Measurements from ENCODE around the gene SAP25.

SAP25 gene

DNA sequence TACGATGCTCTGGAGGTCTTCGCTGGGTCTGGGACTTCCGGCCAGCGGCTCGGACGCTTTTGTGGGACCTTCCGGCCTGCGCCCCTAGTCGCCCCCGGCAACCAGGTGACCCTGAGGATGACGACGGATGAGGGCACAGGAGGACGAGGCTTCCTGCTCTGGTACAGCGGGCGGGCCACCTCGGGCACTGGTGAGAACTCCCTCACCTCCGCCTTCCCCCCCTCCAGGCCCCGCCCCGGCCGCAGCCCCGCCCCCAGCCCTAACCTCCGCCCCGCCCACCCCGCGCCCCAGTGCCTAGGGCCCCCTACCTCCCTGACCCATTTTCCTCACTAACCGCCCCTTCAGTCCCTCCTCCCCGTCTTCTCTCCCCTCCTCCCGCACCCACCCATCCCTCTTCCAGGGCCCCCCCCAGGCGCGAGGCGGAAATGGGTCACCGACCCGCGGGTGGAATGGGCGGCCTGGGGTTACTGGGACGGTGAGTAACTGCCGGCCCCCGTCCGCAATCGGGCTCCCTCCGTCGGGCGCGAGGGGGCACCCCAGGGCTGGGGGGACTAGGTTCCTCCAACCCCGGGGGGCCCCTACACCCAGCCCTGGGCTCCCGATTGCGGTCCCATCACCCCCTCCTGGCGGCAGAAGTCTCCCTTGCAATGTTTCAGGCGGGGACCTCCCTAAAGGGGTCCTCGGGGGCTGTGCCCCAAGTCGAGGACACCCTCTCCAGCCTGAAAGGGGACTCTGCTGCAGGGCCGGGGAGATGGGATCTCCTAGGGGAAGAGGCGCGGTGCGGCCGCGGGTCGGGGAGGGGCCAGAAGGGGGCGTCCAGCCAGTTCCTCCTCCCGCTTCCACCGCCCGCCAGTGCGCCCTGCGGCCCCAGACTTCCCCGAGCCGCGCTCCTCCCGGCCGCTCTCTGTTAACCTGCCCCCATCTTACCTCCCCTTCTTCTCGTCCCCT is 30.6 kb upstream of the SAP25 start:
- H3K4me3 ChIP-seq (ENCODE audit: low read length), result peak overlapping the region; percentile 64; the same call in 1 of the 2 replicates
- no peak for TF ChIP-seq ZNF274 (IDR thresholded peaks at IDR 0.05; ENCODE audit: low read depth, low read length)

DNA sequence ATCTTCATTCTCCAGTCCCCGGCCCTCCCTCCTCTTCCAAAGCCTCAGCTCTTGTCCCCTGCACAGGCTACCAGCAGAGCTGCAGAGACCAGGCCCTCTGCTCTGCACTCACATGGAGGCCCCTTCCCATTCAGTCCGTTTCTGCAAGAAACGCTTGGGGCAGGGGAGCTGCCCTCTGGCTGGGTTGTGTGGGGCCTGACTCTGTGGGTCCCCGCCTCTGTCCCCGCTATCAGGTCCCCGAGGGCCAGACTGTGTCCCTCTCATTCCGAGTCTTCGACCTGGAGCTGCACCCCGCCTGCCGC is 30.0 kb upstream of the SAP25 start:
- no peak overlapping the region; the same call in 1 of the 2 replicates for H3K4me3 ChIP-seq (ENCODE audit: low read length)
- TF ChIP-seq ZNF274 (IDR thresholded peaks at IDR 0.05; ENCODE audit: low read depth, low read length), result no peak

DNA sequence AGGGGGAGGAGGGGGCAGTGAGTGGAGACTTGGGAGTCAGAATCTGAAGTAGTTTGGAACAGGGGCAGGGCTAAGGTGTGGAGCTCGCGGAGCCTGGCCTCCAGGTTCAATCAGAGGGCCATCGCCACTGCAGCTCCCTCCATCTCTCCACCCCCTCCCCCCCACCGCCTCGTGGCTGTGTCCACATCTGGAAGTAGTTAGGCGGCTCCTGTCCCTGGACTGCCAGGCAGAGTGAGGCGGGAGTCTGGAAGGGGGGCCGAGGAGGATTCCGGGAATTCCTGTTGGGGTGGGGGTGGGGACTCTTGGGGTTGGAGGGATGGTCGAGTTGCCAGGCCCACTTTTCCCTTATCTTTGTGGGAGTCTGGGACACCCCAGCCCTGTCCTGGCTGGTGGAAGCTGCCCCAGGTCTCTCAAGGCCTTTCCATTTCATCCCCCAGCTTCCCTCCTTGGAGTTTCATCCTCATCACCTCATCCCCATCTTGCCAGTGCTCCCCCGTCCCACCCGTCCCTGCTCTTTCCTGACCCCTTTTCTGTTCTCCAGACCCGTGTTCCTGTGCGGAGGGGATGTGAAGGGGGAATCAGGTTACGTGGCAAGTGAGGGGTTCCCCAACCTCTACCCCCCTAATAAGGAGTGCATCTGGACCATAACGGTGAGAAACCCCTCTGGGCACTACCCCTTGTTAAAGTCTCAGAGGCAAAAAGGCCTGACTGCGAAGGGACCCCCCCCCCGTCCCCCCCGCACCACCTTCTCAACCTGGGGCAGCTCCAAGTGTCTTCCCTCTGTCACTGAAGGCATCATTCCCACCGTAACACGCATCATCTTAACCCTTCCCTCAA is 29.4 kb upstream of the SAP25 start:
- TF ChIP-seq ZNF274 (IDR thresholded peaks at IDR 0.05; ENCODE audit: low read depth, low read length), result no peak
- no peak overlapping the region for H3K4me3 ChIP-seq (ENCODE audit: low read length)

DNA sequence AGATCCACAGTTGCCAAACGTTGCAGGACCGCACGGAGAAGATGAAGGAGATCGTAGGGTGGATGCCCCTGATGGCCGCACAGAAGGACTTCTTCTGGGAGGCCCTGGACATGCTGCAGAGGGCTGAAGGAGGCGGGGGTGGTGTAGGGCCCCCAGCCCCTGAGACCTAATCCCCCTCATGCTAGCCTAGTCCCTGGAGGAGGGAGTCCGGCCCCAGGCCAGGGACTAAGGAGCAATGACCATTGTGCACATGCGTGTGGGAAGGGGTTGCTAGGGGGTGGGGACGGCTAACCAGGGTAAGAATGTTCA is 27.0 kb upstream of the SAP25 start:
- H3K4me3 ChIP-seq (ENCODE audit: low read length), result no peak overlapping the region
- TF ChIP-seq ZNF274 (IDR thresholded peaks at IDR 0.05; ENCODE audit: low read depth, low read length), result no peak

DNA sequence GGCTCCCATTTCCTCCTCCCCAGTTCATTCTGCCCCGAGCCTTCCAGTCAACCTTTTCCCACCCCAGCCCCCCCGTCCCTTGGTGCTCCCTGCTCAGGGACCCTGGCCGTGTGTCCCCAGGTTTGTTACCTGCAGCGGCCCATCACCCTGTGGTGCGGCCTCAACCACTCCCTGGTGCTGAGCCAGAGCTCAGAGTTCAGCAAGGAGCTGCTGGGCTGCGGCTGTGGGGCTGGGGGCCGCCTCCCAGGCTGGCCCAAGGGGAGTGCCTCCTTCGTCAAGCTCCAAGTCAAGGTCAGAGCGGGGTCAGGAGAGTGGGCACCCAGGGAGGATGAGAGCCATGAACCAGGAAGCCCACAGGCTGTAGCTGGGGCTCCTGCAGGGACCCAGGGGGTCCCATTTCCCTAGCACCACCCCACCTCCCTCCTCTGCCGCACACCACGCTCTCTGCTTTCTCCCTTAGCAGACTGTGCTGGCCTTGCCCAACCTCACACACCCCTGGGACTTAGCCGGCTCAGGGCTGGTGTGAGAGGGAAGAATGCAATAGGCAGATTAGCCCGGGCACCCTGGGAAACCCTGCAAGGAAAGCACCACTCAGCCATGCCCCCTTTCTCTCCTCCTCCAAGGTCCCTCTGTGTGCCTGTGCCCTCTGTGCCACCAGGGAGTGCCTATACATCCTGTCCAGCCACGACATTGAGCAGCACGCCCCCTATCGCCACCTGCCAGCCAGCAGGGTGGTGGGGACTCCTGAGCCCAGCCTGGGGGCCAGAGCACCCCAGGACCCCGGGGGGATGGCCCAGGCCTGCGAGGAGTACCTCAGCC is 26.4 kb upstream of the SAP25 start:
- TF ChIP-seq ZNF274 (IDR thresholded peaks at IDR 0.05; ENCODE audit: low read depth, low read length), result no peak

DNA sequence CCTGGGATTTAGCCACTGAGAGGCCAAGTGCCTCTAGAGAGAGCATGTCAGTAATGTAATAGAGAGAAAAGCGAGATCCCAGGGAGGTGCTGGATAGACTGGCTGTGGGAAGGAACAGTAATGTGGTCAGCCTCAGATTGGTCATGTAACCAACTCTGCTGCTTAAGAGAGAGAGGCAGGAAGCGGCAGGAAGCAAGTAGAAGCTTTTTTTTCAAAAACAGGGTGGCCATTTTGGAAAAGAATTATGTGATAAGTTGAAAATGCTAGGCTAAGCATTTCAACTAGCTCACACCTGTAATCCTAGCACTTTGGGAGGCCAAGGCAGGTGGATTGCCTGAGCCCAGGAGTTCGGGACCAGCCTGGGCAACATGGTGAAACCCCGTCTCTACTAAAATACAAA is 24.7 kb upstream of the SAP25 start:
- no peak overlapping the region for H3K4me3 ChIP-seq (ENCODE audit: low read length)
- no peak for TF ChIP-seq ZNF274 (IDR thresholded peaks at IDR 0.05; ENCODE audit: low read depth, low read length)

More for the DNA sequence above, 26.4 kb upstream of the SAP25 start:
- no peak overlapping the region for H3K4me3 ChIP-seq (ENCODE audit: low read length)

DNA sequence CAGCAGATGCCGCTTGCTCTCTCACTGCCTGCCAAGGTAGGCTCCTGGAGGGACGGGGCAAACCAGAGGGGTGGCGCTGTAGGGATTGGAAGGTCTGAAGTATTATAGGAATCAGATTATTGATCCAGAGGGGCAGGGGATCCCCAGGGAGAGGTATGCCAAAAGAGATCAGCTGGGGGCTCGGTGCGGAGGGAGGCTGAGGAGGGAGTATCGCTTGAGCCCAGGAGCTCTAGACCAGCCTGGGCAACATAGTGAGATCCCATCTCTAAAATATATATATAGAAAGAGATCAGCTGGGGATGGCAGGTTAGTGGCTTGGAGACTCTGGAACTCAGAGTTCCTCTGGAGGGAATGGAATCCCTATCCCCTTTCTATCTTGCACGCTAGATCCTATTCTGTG is 21.5 kb upstream of the SAP25 start:
- H3K4me3 ChIP-seq (ENCODE audit: low read length), result no peak overlapping the region
- TF ChIP-seq ZNF274 (IDR thresholded peaks at IDR 0.05; ENCODE audit: low read depth, low read length), result no peak

DNA sequence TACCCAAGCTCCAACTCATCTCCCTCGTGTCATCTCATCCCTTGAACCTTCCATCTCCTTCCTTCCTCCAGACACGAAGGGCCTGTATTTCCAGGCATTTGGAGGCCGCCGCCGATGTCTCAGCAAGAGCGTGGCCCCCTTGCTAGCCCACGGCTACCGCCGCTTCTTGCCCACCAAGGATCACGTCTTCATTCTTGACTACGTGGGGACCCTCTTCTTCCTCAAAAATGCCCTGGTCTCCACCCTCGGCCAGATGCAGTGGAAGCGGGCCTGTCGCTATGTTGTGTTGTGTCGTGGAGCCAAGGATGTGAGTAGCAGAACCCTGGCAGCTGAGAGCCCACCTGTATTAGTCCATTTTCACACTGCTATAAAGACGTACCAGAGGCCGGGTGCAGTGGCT is 17.9 kb upstream of the SAP25 start:
- no peak for TF ChIP-seq ZNF274 (IDR thresholded peaks at IDR 0.05; ENCODE audit: low read depth, low read length)
- H3K4me3 ChIP-seq (ENCODE audit: low read length), result no peak overlapping the region

DNA sequence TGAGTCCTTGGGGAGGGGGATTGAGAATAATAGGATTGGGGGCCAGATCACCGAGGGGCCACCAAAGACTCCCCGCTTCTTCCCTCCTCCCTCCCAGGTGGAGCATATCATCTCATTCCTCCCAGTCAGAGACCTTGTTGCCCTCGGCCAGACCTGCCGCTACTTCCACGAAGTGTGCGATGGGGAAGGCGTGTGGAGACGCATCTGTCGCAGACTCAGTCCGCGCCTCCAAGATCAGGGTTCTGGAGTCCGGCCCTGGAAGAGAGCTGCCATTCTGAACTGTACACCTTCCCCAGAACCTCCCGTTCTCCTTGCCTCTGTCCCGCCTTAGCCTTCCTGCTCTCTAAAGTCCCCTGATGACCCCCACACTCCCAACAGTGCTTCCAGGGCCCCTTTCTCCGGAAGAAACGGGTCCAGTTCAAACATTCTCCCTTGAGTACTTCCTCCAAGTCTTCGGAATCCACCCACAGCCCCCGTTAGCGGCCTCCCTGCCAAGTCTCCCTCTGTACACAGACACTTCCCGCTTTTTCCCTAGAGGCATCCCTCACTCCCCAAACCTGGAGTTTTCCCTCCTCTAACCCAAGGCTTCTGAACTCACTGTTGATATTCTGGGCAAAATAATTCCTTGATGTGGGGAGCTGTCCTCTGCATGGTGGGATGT is 16.5 kb upstream of the SAP25 start:
- TF ChIP-seq ZNF274 (IDR thresholded peaks at IDR 0.05; ENCODE audit: low read depth, low read length), result no peak
- H3K4me3 ChIP-seq (ENCODE audit: low read length), result no peak overlapping the region

DNA sequence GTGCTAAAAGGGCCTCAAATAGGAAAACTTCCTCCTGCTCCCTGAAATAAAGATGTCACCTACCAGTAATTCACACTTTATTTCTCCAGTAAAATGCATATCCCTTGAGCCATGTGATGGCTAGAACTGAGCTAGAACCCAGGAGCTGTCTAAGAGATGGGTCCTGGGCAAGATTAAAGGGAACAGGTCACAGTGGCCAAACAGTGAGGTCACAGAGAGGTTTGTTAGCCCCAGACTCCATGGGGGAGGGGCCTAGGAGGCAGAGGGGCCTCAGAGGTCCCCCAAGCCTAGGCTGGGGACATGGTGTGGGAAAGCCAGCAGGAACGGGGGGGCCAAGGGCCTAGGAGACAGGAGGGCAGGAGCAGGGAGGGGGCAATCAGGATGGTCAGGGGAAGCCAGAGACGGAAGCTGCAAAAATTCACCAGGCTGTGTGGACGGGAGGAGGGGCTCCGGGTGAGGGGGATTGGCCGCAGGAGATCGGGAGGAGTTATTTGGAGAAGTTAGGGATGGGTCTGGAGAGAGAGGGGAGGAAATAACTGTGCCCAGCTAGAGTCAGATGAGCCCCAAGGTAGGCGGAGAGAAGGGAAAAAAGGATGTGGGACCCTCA is 15.7 kb upstream of the SAP25 start:
- no peak for TF ChIP-seq ZNF274 (IDR thresholded peaks at IDR 0.05; ENCODE audit: low read depth, low read length)
- H3K4me3 ChIP-seq (ENCODE audit: low read length), result no peak overlapping the region

DNA sequence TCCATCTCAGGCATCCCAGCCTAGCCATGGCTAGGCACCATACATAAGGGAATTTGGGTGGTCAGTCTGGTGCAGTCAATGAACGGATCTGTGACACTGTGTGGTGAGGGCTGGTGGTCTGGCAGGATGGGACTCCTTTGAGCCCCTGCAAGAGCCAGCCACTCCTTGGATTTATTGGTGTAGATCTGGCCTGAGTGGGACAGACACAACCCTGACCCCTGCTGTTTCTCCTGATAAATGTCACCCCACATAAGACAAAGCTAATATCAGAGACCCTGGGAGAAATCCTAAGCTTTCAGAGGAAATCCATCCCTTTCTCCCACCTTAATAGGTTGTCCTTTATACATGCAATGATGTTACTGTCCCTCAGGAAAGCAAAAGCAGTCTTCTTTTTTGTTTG is 14.7 kb upstream of the SAP25 start:
- no peak for TF ChIP-seq ZNF274 (IDR thresholded peaks at IDR 0.05; ENCODE audit: low read depth, low read length)
- no peak overlapping the region for H3K4me3 ChIP-seq (ENCODE audit: low read length)

DNA sequence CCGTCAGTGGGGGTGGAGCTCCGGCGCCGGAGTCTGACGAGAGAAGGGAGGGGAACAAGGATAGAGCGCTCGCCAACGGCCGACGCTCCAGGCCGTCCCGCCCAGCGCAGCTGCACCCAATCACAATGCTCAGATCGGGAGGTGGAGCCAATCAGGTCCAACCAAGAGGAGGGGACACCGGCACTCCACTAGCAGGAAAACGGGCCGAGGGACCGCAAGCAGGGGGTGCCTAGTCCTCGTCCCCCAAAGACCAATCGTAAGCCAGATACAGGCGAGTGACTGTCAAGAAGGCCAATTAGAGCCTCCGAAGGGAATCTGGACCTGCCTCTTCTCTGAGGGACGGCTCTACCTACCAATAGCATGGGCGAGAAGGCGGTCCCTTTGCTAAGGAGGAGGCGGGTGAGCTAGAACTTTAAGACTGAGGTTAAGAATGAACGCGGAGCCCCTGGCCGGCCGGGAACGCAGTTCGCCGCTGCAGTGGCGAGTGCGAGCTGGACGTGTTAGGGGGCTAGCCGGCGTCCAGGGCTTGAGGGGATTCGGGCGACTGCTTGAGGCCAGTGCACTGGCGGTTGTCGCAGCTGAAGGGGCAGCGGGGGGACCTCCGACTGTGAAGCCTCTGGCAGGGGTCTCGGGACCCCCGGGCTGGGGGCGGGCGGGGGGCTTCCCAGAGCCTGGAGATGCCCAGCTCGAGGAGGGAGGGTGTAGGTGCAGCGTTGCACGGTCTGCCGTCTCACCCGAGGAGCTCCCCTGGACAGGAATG is 12.7 kb upstream of the SAP25 start, which contains the start of gene FBXO24:
Gene FBXO24 (plus strand): TSS at position 63 of the 760 bp plus-strand sequence. CDS start 298 bp downstream, at position 361.
- TF ChIP-seq ZNF274 (IDR thresholded peaks at IDR 0.05; ENCODE audit: low read depth, low read length), result no peak
- H3K4me3 ChIP-seq (ENCODE audit: low read length), result peak within 1 kb of the TSS; percentile 84

All from GM08714 (cell line).